CD4-positive, alpha-beta T cell treated with Interleukin-4 for 1 hour (primary cell): Measurements from ENCODE around the gene PIGH.
"Not testable (repeated sequence)": the region's sequence is repeated elsewhere in the genome, so short reads cannot be mapped to it uniquely, and the experiment has no call there.

Source experiments
- DNase-seq, 2 donors: peaks; one replicate each; pipeline ENCODE4 v3.0.0-alpha.2; 2020 to 2022

Gene PIGH, protein sequence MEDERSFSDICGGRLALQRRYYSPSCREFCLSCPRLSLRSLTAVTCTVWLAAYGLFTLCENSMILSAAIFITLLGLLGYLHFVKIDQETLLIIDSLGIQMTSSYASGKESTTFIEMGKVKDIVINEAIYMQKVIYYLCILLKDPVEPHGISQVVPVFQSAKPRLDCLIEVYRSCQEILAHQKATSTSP

DNA sequence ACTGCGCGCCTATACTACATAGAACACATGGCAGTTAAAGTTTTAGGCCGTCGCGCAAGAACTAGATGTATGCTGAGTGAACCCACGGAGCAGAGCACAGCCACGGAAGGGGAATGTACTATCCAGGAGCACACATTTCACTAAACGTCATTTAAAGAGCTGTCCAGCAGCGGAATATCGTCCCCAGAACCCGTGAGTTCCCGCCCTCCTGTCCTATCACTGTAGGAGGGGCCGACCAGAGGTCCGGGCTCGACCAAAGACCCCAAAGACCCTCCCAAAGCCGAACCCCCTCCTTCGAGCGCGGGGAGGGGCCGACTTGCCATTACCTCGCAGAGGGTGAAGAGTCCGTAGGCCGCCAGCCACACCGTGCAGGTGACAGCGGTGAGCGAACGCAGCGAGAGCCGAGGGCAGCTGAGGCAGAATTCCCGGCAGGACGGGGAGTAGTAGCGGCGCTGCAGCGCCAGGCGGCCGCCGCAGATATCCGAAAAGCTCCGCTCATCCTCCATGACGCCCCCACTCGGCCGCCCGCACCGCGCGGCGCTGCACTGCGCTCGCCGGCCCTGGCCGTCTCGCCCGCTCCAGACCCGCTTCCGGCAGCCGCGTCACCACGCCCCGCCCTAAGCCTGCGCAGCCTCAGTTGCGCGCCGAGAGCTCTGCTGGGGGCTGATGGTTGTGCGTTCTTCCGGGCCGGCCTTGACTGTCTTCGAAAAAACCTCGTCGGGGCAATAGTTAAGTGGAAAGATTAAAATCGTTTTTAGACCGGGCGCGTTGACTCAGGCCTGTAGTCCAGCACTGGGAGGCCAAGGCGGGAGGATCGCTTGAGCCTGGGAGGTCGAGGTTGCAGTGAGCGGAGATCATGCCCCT is at the start of gene PIGH:
TSS of gene PIGH (minus strand) at position 571 of the 864 bp plus-strand sequence. CDS start at position 506, 65 bp downstream.
- DNase-seq: peak; percentile 95

DNA sequence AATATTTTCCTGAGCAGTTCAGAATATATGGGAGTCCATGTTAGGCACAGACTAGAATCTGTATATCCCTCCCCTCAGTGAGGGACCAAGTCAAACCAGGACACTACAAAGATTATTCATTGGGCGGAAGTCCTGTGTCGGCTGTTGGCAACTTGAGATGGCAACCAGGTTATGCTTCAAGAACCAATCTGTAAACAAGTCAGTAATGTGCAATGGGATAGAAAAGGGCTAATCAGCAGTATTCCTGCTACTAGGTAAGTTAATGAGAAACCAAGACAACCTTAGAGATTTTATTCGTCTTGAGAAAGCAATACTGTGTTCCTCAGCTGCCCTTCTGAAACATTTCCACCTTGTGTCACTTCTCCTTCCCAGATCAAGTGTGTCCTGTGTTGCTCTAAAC is 46.1 kb upstream of the PIGH start:
- no peak for DNase-seq

DNA sequence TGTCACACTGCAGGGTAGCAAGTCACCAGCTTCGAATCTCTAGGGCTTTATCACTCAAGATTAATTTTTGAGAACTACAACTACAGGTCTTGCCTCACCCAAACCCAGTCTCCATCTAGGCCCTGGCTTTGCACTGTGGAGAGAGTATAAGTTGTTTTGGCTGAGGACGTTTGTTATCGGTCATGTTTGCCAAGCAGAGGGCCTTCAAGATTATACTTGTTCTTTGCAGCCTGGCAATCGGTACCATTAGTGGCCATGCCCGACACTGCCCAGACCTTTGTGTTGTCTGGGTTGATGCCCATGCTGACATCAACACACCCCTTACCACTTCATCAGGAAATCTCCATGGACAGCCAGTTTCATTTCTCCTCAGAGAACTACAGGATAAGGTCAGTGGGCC is 45.3 kb upstream of the PIGH start:
- no peak for DNase-seq

DNA sequence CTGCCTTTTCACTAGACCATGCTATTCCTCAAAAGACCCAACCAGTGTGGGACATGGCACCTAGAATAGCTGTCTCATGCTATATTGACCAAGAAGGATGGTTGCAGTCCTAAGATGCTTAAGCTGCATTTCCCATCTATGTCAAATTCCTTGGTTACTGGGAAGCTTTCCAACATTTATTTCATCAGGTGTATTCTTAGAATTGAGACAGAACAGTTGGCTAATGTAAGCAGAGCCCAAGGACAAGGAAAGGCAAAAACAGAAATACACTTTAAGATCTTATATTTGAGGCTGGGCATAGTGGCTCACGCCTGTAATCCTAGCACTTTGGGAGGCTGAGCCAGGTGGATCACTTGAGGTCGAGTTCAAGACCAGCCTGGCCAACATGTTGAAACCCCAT is 44.4 kb upstream of the PIGH start:
- DNase-seq: no peak

DNA sequence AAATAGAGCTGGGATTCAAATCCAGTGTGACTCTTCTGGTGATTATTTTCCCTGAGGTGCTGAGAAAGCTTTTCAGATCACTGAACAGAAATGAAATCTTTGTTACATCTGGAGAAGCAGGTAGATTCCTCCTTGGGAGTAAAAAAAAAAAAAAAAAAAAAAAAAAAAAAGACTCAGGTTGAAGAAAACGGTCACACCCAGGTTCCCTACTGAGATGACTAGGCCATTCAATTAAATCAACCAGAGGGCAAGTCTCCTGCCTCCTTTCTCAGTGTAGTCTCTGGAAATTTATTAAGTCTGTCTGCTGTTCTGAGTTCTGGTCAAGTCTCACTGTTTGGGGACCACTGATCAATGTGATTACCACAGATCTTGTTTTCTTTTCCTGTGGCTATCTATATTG is 43.6 kb upstream of the PIGH start:
- no peak for DNase-seq

DNA sequence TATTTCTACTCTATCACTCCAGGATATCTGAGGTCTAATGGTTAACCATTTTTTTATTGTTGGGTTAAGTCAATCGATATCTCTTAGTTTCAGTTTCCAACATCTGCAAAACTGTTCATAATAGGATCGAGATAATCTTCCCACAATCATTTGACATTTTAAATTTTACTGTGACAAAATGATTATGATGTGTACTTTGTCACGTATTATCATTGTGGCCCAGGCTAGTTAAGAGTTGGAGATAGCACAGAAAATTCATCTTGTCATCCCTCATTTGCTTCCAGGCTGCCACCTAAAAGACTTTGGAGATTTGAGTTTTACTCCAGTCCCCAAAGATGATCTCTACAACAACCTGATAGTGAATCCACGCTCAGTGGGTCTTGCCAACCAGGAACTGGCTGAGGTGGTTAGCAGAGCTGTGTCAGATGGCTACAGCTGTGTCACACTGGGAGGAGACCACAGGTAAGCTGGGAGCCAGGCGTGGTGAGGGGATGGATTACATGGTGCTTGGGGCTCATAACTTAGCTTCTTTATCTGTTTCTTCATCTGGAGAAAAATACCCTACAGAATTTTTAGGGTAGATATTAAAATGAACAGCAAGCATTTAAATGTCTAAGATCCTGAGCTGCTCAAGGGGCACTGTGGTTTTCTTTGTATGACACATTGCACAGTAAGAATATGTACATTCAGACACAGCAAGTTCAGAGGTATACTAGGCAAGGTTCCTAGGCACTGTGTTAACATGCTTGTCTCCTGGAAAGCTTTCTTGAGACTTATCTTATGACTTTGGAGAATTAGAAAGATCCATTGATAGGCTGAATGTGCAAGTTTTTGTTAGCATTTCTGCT is 42.1 kb upstream of the PIGH start:
- no peak for DNase-seq

DNA sequence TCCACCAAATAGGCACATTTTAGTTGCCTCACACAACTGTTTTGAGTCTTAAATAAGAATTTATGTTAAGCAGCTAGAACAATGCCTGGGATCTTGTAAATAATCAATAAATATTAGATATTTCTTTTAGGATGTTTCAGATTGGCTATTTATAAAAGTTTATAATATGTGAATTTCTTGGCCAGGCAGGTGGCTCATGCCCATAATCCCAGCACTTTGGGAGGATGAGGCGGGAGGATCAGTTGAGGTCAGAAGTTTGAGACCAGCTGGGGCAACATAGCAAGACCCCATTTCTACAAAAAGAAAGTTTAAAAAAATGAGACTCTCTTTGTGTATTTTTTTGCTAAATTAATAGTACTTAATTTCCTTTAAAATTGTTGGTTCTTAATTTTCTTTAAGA is 41.4 kb upstream of the PIGH start:
- DNase-seq: no peak

DNA sequence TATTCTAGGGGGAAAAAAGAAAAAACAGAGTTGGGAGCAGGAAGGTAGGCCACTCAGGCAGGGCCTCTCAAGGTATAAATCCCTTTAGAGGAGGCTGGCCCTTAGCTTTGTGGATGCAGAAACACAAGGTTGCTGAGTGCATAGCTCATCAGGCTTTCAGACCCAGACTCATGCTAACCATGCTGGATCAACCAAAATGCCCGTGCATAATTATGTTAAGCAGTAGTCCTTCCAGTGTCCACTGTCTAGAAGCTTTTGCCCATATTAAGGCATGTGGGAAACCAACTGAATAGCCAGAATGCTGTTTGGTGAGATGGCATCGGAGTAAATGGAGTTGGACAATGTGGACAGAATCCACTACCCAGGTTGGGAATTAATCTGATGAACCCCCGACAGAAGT is 38.6 kb upstream of the PIGH start:
- DNase-seq: no peak

DNA sequence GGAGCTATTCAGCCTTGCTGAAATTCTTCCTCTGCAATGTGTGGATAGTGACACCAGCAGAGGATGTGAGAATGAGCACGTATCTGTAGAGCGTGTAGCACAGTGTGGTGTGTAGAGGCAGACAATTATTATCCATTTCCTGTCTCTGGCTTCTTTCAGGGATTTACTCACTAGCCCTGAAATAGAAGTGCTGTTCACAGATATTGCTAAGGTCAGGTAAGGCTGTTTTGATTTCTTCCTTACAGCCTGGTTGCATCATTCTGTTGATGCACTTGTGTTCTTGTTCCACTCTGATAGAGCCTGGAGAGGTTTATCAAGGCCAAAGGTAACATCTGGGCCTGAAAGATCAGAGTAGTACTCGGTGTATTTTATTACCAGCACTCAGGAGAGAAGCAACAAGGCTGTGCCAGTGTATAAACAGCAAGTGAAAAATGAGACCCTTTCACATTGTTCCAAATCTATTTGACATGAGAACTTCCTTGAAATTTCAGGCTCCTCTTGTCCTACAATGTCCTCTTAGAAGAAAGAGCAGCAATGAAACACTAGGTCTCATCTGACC is 36.4 kb upstream of the PIGH start:
- no peak for DNase-seq

DNA sequence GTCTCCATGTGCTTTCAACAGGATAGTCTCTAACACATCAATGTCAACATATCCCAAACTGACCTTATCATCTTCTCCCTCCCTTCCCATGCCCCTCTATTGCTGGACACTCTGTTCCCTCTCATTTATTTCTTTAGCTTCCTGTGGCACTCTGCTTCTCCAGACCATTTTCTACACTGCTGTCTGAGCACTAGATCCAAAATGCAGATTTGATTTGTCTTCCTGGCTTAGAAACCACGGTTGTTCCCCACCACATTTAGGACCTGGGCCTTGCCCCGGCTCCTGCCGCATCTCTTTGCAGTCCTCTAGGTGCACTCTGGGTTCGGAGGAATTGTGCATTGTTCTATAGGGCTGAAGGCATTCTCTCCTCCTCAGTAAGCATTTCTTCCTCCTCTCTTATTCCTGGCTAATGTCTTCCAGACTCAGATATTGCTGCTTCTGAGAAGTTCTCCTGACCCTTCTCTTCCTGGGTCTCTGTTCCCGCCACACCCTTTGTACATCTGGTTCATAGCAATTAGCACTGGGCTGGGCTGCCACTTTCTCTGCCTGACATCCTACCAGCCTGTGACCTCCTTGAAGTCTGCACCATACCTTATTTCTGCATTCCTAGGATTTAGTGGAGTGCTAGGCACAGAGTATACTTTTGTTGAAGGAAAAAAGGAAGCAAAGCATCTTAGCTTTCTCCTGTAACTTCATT is 33.5 kb upstream of the PIGH start:
- DNase-seq: no peak

DNA sequence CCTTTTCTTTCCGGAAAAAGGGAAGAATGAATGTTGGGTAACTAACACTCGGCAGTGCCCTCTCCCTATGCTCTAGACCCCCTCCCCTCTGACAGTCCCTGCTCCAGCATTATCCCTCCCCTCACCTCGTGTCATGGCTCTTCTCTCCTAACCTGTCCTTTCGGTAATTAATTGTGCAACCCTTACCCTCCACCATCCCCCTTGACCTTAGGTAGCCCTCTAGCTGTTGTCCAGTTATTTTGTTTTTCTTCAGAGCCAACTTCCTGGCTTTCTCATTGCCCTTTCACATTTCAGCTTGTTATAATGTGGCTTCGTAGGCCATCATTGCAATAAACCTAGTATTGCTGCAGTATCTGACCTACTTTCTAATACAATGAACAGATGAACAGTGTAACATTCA is 30.9 kb upstream of the PIGH start:
- no peak for DNase-seq

DNA sequence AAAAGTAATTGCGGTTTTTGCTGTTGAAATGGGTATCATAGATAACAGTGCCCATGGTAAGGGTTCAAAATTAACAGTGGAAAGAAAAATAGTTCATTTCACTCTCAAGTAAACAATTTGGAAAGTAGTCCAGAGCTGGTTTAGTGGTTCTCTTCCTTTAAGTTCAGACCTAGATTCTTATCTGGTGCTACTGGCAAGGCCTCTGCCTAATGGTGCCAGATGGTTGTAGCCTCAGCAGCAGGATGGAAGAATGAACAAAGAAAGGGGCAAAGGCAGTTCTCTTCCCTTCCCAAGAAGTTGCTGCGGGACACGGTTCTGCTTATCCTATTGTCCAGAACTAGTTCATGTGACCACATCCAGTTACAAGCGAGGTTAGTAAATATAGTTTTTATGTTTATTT is 30.1 kb upstream of the PIGH start:
- DNase-seq: no peak

DNA sequence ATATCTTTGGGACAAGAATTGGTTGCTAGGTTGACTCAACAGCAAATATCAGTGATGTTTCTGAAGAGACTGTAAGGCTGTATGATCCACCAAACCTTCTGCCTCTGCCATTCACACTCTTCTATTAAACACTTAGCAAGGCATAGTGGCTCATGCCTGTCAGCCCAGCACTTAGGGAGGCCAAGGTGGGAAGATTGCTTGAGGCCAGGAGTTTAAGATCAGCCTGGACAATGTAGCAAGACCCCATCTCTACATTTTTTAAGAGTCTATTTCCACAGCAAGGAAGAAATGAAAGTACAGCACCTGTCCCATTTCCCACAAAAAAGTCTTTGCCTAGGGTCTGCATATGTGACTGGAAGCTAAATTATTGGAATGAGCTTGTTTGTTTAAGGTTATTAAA is 27.5 kb upstream of the PIGH start:
- no peak for DNase-seq

DNA sequence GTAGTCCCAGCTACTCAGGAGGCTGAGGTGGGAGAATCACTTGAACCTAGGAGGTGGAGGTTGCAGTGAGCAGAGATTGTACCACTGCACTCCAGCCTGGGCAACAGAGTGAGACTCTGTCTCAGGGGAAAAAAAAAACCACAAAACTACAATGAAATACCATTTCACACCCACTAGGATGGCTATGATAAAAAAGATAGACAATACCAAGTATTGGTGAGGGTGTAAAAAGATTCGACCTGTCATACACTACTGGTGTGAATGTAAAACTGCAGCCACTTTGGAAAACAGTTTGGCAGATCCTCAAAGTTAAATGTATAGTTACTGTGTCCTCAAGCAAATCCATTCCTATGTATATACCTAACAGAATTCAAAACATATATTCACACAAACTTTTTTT is 26.1 kb upstream of the PIGH start:
- DNase-seq: not testable (repeated sequence)

DNA sequence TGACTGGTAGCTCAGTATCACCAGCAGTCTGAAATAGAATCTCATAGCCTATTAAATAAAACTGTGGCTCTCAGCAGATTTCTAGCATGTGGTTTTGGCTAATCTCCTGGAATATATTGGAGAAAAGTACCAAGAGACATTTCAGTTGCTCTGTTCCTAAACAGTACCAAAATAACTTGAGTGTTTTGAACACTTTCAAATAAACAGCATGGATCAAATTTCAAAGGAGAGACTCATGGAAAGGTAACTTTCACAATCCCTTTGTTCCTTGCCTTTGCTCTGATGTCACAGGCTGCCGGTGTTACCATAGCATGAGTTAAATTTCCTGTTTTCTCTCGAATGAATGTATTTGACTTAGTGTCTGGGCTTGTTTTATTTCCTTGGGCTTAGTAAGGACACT is 23.0 kb upstream of the PIGH start:
- DNase-seq: no peak

DNA sequence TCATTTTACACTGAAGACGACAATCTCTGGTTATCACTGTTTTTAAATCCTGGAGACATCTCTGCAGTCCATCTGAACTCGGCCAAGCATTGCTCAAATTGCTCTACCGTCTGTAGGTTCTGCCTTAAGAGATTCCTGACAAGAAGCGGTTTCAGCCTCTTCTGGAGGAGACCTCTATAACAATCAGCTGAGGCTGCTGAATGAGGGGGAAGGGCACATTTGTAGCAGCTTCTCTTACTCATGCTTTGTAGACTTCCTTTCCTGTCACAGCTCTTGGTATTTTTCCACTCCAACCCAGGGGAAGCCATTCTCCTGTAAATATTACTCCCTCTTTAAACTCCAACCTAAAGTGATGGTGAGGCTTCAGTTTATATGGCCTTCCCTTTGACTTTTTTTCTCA is 22.6 kb upstream of the PIGH start:
- no peak for DNase-seq

DNA sequence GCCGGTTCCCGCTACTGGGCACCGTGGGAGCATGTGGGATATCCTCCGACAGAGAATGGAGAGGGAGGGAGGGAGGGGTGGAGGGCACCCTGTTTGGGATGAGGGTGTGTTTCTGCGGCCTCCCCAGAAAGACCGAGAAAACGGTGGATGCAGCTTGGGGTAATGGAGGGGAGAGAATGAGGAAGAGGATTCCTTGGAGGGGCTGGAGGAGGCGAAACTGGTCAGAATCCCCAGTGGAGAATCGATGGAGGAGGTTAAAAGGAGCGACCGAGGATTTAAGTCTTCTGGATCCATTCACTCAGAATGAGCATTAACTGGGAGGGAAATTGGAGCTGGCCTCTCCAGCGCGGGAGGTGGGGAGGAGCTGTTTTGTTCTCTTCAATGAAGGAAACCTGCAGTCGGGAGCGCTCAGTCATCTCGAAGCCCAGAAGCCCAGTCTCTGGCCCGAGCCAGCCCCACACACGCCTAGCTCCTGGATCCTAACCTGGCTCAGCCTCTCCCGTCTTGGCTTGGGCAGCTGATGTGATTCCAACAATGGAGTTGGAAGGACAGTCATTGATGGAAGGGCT is 20.2 kb upstream of the PIGH start:
- DNase-seq: no peak

DNA sequence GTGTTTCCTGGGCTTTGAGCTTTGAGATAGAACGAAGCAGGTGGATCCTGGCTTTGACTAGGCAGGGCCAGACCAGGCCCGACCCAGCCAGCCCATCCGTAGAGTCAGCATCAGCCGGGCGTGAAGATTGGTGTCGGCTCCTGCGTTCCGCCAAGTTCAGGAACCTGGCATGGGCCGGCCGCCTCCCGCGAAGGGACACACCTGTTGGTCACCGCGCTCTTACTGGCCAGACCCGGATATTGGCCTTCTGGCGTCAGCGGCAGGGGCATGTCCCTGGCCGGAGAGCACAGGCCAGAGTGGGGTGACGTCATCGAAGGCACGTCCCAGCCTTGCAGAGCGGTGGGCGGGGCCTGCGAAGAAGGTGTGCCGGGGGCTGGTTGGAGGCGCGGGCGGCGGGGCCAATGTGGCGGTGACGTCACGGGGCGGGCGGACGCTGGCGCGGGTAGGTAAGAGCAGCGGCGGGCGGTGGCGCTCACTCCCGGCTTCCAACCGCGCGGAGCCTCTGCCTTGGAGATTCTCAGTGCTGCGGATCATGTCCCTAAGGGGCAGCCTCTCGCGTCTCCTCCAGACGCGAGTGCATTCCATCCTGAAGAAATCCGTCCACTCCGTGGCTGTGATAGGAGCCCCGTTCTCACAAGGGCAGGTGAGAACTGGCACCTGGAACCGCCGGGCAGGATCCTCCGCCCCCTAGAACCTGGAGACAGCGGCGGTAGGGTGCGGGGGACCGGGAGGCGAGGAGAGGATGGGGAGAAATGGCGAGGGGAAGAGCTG is 19.6 kb upstream of the PIGH start, which contains the start of gene ARG2:
TSS of gene ARG2 (plus strand) at position 475 of the 771 bp plus-strand sequence. CDS start at position 533, 58 bp downstream.
- DNase-seq: peak; percentile 97 to 98

DNA sequence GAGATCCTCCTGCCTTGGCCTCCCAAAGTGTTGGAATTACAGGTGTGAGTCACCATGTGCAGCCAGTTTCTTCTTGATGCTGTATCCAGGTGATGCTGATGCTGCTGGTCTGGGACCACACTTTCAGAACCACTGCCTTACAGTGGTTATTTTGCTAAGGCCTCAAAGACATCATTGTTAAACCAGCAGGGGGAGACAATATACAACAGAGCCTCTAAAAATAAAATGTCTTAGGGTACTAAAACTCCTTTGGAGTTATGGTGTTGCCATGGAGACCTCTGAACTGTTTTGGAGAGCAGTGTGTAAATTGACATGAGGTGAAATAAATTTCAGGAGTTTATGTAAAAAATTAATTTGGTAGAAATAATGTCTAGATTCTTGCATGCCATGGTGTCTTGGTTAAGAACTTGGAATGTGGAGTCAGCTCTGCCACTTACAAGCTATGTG is 18.6 kb upstream of the PIGH start:
- peak; percentile 68 to 89 for DNase-seq

DNA sequence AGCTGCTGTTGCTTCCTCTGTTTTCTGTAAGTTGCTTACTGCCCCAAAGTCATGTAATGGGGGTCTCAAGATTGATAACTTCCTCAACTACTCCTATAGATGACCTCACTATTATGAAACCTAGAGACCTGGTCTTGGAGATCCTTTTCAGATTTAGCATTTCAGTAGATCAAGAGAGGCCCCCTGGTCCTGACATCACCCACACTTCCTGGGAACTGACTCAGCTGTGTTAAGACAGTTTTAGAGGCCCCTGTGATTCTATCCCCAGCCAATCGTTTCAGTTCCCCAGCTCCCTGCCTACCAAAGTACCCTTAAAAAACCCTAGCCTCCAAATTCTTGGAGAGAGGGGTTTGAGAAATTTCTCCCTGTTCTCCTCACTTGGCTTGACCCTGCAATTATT is 10.4 kb upstream of the PIGH start:
- DNase-seq: no peak

DNA sequence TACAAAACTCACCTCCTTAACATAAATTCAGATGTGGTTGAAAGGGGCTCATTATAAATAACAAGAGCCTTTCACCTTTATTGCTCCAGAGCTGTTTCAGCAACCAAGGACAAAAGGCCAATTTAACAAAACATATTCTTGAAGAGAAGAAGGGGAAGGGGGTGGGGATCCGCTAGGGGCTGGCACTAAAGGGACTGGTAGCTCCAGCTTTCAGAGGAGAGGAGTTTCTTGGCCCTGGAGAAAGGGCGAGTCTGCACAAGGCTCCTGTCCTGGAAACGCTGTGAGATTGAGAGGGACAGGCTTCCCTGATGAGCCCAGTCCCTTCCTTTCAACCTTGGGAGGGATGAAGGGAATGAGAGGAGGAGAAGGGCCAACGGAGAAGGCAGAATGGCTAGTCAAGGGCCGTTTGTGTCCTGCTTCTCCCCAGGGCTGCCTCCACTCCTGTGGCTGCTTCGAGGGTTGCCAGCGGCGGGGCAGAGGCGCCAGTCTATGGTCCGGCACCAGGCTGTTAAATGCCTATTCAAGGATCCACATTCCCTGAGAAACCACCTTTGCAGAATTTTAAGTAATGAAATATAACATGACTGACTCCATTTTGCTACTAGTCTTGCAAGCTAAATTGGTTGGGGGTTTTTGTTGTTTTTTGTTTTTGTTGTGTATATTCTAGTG is 9.7 kb upstream of the PIGH start:
- DNase-seq: no peak
